Motor neuron (in vitro differentiated cells): ENCODE measurements around the gene CYTH2. TPM values are rescaled to one million over a fixed set of nuclear protein-coding genes. Genes with fewer than 3 reads are reported as not detected.

Experiments
- ATAC-seq, 8 experiments: fragments of 200-7000 bp; cut with Tn5 transposase; replicated peaks in 6 of 8; 2 replicates each; pipeline ENCODE4 v1.8.0; 2021; ENCODE audit warnings: mild to moderate bottlenecking in 8 of 8, moderate library complexity in 8 of 8
- H3K27ac ChIP-seq, 2 donors: fragments of 250-450 bp; sonication (Bioruptor Pico); 2 replicates each; pipeline ENCODE4 v1.9.0; 2021; ENCODE audit warnings: antibody characterized with exemption in 2 of 2, mild to moderate bottlenecking in 2 of 2, moderate library complexity in 1 of 2
- H3K4me1 ChIP-seq, 2 donors: fragments of 250-450 bp; sonication (Bioruptor Pico); replicated peaks in 1 of 2; 2 replicates each; pipeline ENCODE4 v1.6.1; 2021; ENCODE audit warnings: antibody characterized with exemption in 2 of 2, mild to moderate bottlenecking in 2 of 2, moderate library complexity in 1 of 2
- H3K4me3 ChIP-seq, 5 donors: fragments of 250-450 bp; sonication (Bioruptor Pico); 2 replicates each; pipeline ENCODE4 v1.9.0; 2021; ENCODE audit warnings: antibody characterized with exemption in 5 of 5, mild to moderate bottlenecking in 5 of 5, moderate library complexity in 4 of 5
- WGBS, 10 experiments: fragments of 450-650 bp; shearing (Covaris generic); methylation state at CpG; one replicate each; pipeline ENCODE4 v1.0.0; 2022; 5-methylcytosine and 5-hydroxymethylcytosine counted together
- in situ Hi-C, 9 experiments: fragments of 400-800 bp; cut with MboI; loops; one replicate each; pipeline ENCODE4 v1.15.0; 2021; ENCODE audit warnings: low sequenced_read_pairs in 9 of 9, low pct_unique_long_range_greater_than_20kb in 2 of 9; ENCODE audit not compliant: unreplicated experiment in 9 of 9
- total RNA-seq, 8 experiments: library from RNA; unstranded; fragments of 300-600 nt; gene quantifications; 2 replicates each; pipeline versions ENCODE4 v1.2.3 to v1.2.4, GENCODE V29; 2022

Gene CYTH2
- total RNA-seq, 8 experiments from 2014 or later = 17.3 to 84.5 (median 39.3) TPM

DNA sequence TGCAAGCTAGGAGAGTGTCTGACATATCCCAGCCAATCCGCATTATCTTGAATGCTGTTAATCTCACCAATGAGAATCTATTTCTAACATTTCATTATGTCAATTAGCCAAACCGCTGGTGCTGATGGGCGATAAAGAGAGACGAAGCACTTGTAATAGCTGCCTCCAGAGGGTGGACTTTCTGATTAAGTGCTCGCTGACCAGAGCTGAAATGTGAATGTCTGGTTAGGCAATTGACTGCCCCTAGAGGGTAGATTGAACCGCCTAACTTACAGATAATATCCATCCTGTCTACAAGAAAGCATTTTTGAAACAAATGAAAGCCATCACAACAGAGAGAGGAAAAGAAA, 23.9 kb upstream of the CYTH2 start:
- WGBS, 10 experiments = 0 to 17% (median 3%) methylated on average over 1 to 5 of the region's 6 CpGs; no CpG with 5 or more reads in 2 of the 10 experiments
- Histone ChIP-seq H3K4me3 (peak overlapping the region; percentile 73 to 95 (median 79)), H3K4me1 (peaks cover 13 to 16% of the 10 kb centered on the region in 2 donors), H3K27ac (peak overlapping the region; percentile 87 to 92)
- in situ Hi-C loops = no loop called here
- ATAC-seq = peak; percentile 67 to 78 (median 73)

DNA sequence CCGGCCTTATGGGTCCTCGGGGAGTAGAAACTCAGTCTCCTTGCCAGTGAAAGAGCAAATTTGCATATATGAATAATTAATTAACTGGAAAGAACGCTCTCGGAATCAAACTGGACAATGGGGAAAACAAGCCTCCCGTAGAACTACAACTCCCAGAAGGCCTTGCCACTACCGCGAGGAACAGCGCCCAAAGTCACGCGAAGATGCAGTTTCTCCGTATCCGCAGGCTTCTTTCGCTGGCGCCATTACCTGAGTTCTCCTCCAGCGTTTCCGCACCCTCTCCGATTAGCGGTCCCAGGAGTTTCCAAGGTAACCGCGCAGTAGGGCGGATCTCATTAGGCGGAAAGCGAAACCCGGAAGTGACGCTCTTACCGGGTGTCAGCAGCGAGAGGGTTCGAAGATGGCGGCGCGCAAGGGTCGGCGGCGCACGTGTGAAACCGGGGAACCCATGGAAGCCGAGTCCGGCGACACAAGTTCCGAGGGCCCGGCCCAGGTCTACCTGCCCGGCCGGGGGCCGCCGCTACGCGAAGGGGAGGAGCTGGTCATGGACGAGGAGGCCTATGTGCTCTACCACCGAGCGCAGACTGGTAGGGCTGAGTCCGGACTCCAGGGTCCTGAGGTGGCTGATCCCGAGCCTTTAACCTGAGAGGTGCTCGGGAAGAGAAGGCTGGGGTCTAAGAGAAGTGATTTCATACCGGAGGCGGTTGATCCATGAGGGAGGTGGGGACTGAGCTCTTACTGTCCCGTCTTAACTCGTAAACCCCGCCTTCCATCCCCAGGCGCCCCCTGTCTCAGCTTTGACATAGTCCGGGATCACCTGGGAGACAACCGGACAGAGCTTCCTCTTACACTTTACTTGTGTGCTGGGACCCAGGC, 23.3 kb upstream of the CYTH2 start, which contains the start of gene GRWD1:
Gene GRWD1 (plus strand): TSS at position 378 of the 876 bp plus-strand sequence. CDS start 23 bp downstream, at position 401.
- H3K27ac ChIP-seq = peak within 1 kb of the TSS; percentile 87 to 92
- peaks cover 13 to 16% of the 10 kb centered on the region in 2 donors for H3K4me1 ChIP-seq
- H3K4me3 ChIP-seq = peak within 1 kb of the TSS; percentile 73 to 95 (median 79)
- ATAC-seq = peak; percentile 81 to 92 (median 90)
- in situ Hi-C loops = no loop called here
- 0 to 3% (median 0%) methylated on average over 4 to 22 of the region's 61 CpGs for WGBS, 10 experiments

DNA sequence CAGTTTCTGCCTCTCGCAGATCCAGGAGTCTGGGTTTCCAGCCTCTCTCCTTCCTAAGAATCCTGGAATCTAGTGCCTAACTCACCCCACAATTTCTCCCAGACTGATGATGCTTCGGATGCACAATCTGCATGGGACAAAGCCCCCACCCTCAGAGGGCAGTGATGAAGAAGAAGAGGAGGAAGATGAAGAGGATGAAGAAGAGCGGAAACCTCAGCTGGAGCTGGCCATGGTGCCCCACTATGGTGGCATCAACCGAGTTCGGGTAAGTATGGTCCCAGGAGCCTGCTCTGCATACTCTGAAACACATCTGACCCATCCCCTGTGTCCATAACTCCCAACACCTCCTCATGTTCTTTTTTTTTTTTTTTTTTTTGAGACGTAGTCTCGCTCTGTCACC, 22.6 kb upstream of the CYTH2 start:
- WGBS, 10 experiments = 0 to 95% (median 70%) methylated on average over 1 to 6 of the region's 7 CpGs; no CpG with 5 or more reads in 3 of the 10 experiments
- in situ Hi-C loops = no loop called here
- H3K27ac ChIP-seq = peak overlapping the region in 1 of 2 donors; percentile 92
- peak overlapping the region; percentile 73 to 95 (median 79) for H3K4me3 ChIP-seq
- peaks cover 16 to 17% of the 10 kb centered on the region in 2 donors for H3K4me1 ChIP-seq
- ATAC-seq = no peak

DNA sequence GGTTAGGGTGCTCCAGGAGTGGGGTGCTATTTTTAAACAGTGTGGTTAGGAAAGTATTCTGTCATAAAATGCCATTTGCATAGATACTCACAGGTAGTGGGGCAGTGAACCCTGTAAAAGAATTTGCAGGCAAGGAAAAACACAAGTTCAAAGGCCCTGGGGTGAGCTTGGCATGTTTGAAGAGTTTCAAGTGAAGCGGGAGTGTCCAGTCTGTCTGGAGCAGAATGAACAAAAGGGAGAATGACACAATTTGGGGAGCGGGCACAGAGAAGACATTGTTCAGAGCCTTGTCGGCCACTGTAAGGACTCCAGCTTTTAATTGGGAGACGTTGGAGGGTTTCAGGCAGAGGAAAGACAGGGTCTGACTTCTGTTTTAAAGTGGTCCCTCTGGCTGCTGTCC, 20.6 kb upstream of the CYTH2 start:
- Histone ChIP-seq H3K4me3 (no peak overlapping the region), H3K27ac (no peak overlapping the region), H3K4me1 (peaks cover 16 to 17% of the 10 kb centered on the region in 2 donors)
- no peak for ATAC-seq
- WGBS, 10 experiments = 80 to 100% (median 100%) methylated on average over 1 to 4 of the region's 4 CpGs; no CpG with 5 or more reads in 1 of the 10 experiments
- in situ Hi-C loops = no loop called here

DNA sequence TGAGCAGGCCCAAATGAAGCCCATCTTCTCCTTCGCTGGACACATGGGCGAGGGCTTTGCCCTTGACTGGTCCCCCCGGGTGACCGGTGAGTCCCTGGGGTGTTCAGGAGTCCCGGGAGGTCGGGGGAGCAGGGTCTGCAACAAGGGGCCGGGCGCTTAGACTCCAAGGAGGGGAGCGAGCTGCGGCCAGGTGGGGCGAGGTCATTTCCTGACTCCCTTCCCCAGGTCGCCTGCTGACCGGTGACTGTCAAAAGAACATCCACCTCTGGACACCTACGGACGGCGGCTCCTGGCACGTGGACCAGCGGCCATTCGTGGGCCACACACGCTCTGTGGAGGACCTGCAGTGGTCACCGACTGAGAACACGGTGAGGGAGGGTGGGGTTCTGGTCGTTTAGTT, 18.7 kb upstream of the CYTH2 start:
- ATAC-seq = no peak
- WGBS, 10 experiments = 96 to 100% methylated on average over 1 to 4 of the region's 23 CpGs; no CpG with 5 or more reads in 8 of the 10 experiments

DNA sequence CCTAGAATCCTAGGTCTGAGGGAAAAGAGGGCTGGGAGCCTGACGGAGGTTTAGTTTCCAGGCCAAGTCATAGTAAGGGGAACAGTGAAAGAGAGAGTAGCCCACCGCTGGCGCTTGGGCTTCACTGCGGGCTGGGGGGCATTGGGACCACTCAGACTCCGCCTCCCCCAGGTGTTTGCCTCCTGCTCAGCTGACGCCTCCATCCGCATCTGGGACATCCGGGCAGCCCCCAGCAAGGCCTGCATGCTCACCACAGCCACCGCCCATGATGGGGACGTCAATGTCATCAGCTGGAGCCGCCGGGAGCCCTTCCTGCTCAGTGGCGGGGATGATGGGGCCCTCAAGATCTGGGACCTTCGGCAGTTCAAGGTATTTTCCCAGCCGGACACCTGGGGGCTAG, 18.3 kb upstream of the CYTH2 start:
- 80 to 100% (median 94%) methylated on average over 1 to 6 of the region's 15 CpGs; no CpG with 5 or more reads in 4 of the 10 experiments for WGBS, 10 experiments
- in situ Hi-C loops = no loop called here
- no peak overlapping the region for H3K27ac ChIP-seq
- H3K4me3 ChIP-seq = no peak overlapping the region
- peaks cover 5 to 8% of the 10 kb centered on the region in 2 donors for H3K4me1 ChIP-seq
- no peak for ATAC-seq

More for the DNA sequence above, 18.7 kb upstream of the CYTH2 start:
- Histone ChIP-seq H3K4me3 (no peak overlapping the region), H3K4me1 (peaks cover 5 to 8% of the 10 kb centered on the region in 2 donors), H3K27ac (no peak overlapping the region)
- in situ Hi-C loops = no loop called here

DNA sequence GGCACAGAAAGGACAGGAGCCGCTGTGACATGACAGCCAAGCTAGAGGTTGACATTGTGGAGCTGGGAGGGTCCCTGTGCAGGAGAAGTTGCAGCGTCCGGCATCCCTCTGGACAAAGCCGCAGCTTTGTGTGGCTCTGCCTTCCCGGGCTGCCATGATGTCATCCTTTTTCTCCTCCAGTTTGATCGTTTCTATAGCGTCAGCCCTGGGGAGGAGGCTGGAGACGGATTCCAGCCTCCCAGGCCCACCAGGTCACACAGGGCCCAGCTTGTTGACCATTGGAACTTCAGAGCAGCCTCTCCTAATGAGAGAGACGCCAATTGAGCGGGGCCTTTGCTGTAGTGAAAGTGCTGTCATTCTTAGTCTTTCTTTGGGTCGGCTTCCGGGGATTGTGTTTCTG, 17.5 kb upstream of the CYTH2 start:
- no peak overlapping the region for H3K4me3 ChIP-seq
- in situ Hi-C loops = no loop called here
- peak in 5 of 8 experiments; percentile 43 to 79 (median 66) for ATAC-seq
- H3K27ac ChIP-seq = peak overlapping the region in 1 of 2 donors; percentile 17
- WGBS, 10 experiments = 36 to 100% (median 87%) methylated on average over 1 to 10 of the region's 12 CpGs; no CpG with 5 or more reads in 2 of the 10 experiments
- peaks cover 3 to 6% of the 10 kb centered on the region in 2 donors for H3K4me1 ChIP-seq

DNA sequence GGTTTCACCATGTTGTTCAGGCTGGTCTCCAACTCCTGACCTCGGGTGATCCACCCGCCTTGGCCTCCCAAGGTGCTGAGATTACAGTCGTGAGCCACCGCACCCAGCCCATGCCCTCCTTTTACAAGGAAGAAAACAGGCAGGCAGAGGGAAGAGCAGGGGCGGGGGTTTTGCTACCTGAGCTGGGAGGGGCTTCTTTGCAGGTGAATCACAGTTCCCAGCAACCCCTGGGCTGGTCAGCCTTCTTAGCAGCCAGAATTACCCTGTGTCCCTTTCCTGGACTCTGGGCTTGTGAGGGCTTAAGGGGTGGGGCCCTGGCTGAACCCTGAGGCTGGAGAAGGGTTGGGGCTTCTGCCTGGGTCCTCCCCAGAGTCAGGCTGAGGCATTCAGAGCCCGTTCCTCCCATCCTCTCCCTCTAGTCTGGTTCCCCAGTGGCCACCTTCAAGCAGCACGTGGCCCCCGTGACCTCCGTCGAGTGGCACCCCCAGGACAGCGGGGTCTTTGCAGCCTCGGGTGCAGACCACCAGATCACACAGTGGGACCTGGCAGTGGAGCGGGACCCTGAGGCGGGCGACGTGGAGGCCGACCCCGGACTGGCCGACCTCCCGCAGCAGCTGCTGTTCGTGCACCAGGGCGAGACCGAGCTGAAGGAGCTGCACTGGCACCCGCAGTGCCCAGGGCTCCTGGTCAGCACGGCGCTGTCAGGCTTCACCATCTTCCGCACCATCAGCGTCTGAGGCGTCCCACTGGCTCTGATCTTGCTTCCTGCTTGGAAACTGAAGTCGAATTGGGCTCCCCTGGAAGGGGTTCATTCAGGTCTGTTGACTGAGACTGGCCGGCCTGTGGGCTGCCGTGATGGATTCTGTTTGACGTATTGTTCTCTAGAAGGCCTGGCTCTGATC, 16.6 kb upstream of the CYTH2 start:
- Histone ChIP-seq H3K4me3 (no peak overlapping the region), H3K27ac (no peak overlapping the region), H3K4me1 (peaks cover 0 to 5% of the 10 kb centered on the region in 2 donors)
- WGBS, 10 experiments = 81 to 98% (median 85%) methylated on average over 1 to 15 of the region's 33 CpGs; no CpG with 5 or more reads in 2 of the 10 experiments
- in situ Hi-C loops = no loop called here
- ATAC-seq = peak in 3 of 8 experiments; percentile 4 to 55 (median 42)

DNA sequence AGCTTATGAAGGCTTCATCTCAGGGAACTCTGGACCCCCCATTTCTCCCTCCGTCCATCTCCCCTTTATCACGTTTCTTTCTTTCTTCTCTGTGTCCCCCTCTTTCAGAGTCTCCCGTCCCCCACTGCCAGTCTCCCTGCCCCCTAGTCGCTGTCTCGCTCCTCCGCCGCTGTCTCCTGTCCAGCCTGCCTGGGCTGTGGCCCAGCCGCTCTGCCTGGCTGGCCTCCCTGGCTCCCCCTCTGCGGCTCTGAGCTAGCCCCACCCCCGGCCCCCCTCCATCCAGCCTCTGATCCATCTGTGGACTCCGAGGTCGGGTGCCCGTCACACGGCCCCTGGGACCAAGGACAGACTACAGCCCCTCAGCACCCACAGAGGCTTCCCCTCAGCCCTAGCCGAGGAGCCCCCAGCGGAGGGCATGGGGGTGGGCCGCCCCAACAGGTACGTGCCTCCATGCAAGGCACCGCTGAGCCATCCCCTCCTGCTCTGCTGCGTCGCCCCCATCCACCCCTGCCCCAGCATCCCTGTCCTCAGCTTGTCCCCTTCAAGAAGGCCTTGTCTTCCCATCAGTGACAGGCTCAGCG, 14.9 kb upstream of the CYTH2 start:
- in situ Hi-C loops = no loop called here
- peaks cover 0 to 5% of the 10 kb centered on the region in 2 donors for H3K4me1 ChIP-seq
- H3K4me3 ChIP-seq = no peak overlapping the region
- ATAC-seq = peak in 1 of 8 experiments; percentile 5
- 67 to 100% (median 100%) methylated on average over 1 to 3 of the region's 22 CpGs; no CpG with 5 or more reads in 5 of the 10 experiments for WGBS, 10 experiments
- no peak overlapping the region for H3K27ac ChIP-seq

DNA sequence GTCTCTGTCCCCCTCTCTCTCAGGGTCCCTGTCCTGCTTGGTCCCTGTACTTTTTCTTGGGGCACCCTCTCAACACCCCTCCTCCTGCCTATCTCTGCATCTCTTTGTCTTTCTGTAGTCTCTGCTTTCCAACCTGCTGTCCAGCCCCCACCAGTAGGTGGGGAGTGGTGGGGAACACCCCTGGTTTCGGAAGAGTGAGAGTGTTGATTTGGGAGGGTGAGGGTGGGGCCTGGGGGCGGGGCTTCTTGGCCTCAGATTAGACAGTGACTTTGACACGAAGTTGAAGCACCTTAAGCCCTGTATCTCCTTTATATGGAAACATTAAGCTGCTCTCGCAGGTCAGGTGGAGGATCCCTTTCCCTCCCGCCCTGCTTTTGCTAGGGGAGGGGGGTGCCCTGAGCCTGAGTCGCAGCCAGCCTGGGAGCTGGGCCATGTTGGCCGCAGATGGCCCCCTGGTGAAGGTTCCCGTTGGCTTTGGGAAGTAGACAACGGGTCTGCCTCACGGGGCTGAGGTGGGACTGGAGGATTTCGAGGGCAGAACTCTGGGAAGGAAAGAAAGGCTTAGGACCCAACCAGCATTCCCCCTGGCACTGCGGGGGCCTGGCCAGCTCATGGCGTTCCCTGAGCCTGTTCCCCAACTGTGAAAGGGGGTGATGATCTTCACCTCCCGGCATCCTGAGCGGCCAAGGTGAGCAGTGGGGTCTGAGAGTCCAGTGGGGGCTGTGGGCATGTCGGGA, 13.8 kb upstream of the CYTH2 start, which contains the start of gene KCNJ14:
Gene KCNJ14 (plus strand): TSS at position 404 of the 737 bp plus-strand sequence. CDS start 6,151 bp downstream, outside the sequence.
- 48 to 100% (median 94%) methylated on average over 1 to 9 of the region's 16 CpGs; no CpG with 5 or more reads in 4 of the 10 experiments for WGBS, 10 experiments
- in situ Hi-C loops = no loop called here
- Histone ChIP-seq H3K4me1 (peaks cover 0 to 5% of the 10 kb centered on the region in 2 donors), H3K27ac (no peak within 1 kb of the TSS), H3K4me3 (no peak within 1 kb of the TSS)
- ATAC-seq = no peak

DNA sequence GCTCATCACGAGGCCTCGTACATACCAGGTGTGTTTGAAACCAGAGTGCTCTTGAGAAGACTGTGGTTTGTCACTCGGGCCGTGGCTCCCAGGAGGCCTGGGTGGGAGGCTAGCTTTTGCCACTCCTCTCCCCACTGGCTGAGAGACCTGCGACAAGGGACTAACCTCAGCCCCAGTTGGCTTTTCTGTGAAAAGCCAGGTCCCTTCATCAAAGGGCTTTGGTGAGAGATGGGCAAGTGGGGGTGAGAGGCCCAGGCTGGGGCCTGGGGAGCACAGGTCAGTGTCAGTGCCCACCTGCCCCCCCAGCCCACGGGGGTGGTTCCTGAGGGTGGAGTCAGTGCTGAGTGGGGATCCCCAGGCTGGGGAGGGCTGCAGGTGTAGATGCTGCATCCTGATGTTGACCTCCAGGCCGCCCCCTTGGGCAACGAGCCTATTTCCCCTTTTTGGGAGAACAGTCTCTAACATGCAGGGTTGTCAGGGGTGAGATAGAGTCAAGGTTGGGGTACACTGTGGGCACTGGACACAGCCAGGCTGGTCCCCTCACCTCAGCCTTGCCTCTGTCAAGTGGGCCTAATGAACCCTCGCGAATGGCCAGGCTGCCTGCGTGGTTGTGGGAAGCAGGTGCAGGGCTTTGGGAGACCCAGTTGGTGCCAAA, 13.1 kb upstream of the CYTH2 start:
- H3K27ac ChIP-seq = no peak overlapping the region
- in situ Hi-C loops = no loop called here
- 80 to 100% (median 89%) methylated on average over 2 to 5 of the region's 11 CpGs; no CpG with 5 or more reads in 4 of the 10 experiments for WGBS, 10 experiments
- ATAC-seq = no peak
- no peak overlapping the region for H3K4me3 ChIP-seq
- H3K4me1 ChIP-seq = peaks cover 0 to 4% of the 10 kb centered on the region in 2 donors
